ENCODE results near the gene GPR52. TPM values are rescaled to one million over a fixed set of nuclear protein-coding genes. Genes with fewer than 3 reads are reported as not detected.
"Not testable (repeated sequence)": the region's sequence is repeated elsewhere in the genome, so short reads cannot be mapped to it uniquely, and the experiment has no call there.

GPR52 gene
- 0.56 TPM for total RNA-seq

GRCh38 chr1:174447866-174448530, at the start of gene GPR52:
Gene GPR52, plus strand, starts transcription at chr1:174447964. Its CDS starts 148 bp downstream, at chr1:174448112.
- ATAC-seq = no peak

- no peak for ATAC-seq
Observed at GRCh38 chr1:174398246-174398645, 49.5 kb upstream of the GPR52 start.

GRCh38 chr1:174399211-174399610, 48.6 kb upstream of the GPR52 start:
- ATAC-seq = no peak

GRCh38 chr1:174401075-174401474, 46.7 kb upstream of the GPR52 start:
- ATAC-seq = peak; percentile 45

GRCh38 chr1:174405219-174405618, 42.5 kb upstream of the GPR52 start:
- no peak for ATAC-seq

GRCh38 chr1:174406421-174406820, 41.3 kb upstream of the GPR52 start:
- peak; percentile 84 for ATAC-seq

GRCh38 chr1:174407665-174408064, 40.1 kb upstream of the GPR52 start:
- ATAC-seq = no peak

- no peak for ATAC-seq
Observed at GRCh38 chr1:174408146-174408545, 39.6 kb upstream of the GPR52 start.

- not testable (repeated sequence) for ATAC-seq
Observed at GRCh38 chr1:174409801-174410200, 38.0 kb upstream of the GPR52 start.

- ATAC-seq = no peak
Observed at GRCh38 chr1:174413632-174414031, 34.1 kb upstream of the GPR52 start.

GRCh38 chr1:174414203-174414602, 33.6 kb upstream of the GPR52 start:
- no peak for ATAC-seq

- no peak for ATAC-seq
Observed at GRCh38 chr1:174415506-174415905, 32.3 kb upstream of the GPR52 start.

GRCh38 chr1:174417921-174418320, 29.8 kb upstream of the GPR52 start:
- ATAC-seq = peak; percentile 62

GRCh38 chr1:174425121-174425520, 22.6 kb upstream of the GPR52 start:
- ATAC-seq = no peak

GRCh38 chr1:174426153-174426552, 21.6 kb upstream of the GPR52 start:
- no peak for ATAC-seq

- ATAC-seq = peak; percentile 55
Observed at GRCh38 chr1:174428033-174428432, 19.7 kb upstream of the GPR52 start.

- ATAC-seq = no peak
Observed at GRCh38 chr1:174428739-174429138, 19.0 kb upstream of the GPR52 start.

GRCh38 chr1:174433451-174433850, 14.3 kb upstream of the GPR52 start:
- no peak for ATAC-seq

GRCh38 chr1:174445351-174445750, 2.4 kb upstream of the GPR52 start:
- ATAC-seq = no peak

- no peak for ATAC-seq
Observed at GRCh38 chr1:174445817-174446216, 1.9 kb upstream of the GPR52 start.

GRCh38 chr1:174448531-174448883, 743 bp downstream of the GPR52 start:
- ATAC-seq = no peak

- no peak for ATAC-seq
Observed at GRCh38 chr1:174448974-174449373, 1.2 kb downstream of the GPR52 start.

- no peak for ATAC-seq
Observed at GRCh38 chr1:174451408-174451807, 3.6 kb downstream of the GPR52 start.

GRCh38 chr1:174465855-174466254, 18.1 kb downstream of the GPR52 start:
- ATAC-seq = no peak

GRCh38 chr1:174466607-174467006, 18.8 kb downstream of the GPR52 start:
- no peak for ATAC-seq
